Measurements from ENCODE around the gene PLPP6.

GRCh38 chr9:4665357-4665756 lies 3.3 kb downstream of the PLPP6 start:
- TF ChIP-seq, protein P1, sequence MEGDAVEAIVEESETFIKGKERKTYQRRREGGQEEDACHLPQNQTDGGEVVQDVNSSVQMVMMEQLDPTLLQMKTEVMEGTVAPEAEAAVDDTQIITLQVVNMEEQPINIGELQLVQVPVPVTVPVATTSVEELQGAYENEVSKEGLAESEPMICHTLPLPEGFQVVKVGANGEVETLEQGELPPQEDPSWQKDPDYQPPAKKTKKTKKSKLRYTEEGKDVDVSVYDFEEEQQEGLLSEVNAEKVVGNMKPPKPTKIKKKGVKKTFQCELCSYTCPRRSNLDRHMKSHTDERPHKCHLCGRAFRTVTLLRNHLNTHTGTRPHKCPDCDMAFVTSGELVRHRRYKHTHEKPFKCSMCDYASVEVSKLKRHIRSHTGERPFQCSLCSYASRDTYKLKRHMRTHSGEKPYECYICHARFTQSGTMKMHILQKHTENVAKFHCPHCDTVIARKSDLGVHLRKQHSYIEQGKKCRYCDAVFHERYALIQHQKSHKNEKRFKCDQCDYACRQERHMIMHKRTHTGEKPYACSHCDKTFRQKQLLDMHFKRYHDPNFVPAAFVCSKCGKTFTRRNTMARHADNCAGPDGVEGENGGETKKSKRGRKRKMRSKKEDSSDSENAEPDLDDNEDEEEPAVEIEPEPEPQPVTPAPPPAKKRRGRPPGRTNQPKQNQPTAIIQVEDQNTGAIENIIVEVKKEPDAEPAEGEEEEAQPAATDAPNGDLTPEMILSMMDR (conservative IDR thresholded peaks at IDR 0.05 in 1 of 2, IDR thresholded peaks at IDR 0.05 in 1 of 2; ENCODE audit: extremely low read depth in 1 of 2, insufficient read depth in 1 of 2, low read depth in 1 of 2, low read length in 2 of 2), result no peak
- no peak for TF ChIP-seq EZH2 (IDR thresholded peaks at IDR 0.05; ENCODE audit: borderline replicate concordance, low read length)
